ENCODE data around the gene ZNF322.

GRCh38 chr6:26598267-26598666 lies 61.3 kb downstream of the ZNF322 start:
- TF ChIP-seq POLR2A (IDR thresholded peaks at IDR 0.05; ENCODE audit: low read length) (no peak), GATA1 (IDR thresholded peaks at IDR 0.05; ENCODE audit: low read depth, low read length) (no peak)

All from erythroblast (primary cell).